Measurements from ENCODE around the gene VSNL1. TPM values are rescaled to one million over a fixed set of nuclear protein-coding genes. Genes with fewer than 3 reads are reported as not detected.
"Not testable (repeated sequence)": the region's sequence is repeated elsewhere in the genome, so short reads cannot be mapped to it uniquely, and the experiment has no call there.

The VSNL1 gene
- polyA plus RNA-seq, 1 of the 3 experiments (the other 2 are of a cell fraction) = 1.3 TPM

DNA sequence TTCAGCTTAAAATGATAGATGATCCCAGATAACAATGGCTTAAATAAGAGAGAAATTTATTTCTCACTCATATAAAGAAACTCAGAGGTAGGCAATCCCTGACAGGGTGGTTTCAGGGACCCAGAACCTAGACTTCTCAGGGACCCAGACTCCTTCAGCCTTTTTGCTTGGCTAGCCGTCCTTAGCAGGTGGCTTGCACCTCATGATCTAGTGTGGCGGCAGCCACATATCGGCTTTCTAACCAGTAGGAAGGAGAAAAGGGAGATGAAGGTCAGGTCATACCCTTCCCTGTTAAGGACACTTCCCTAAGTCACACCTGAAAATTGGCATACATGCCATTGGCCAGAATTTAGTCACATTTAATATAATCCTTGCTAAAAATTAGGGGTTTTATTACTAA is 18.4 kb downstream of the VSNL1 start:
- H3K27me3 ChIP-seq (ENCODE audit: insufficient read depth) = no peaks in the 10 kb centered on the region
- DNase-seq = no peak
- H4K20me1 ChIP-seq (ENCODE audit: insufficient read depth) = no peaks in the 10 kb centered on the region
- CTCF ChIA-PET = interaction anchor here (2.5 kb wide), 1 partner anchor 11 kb away, joined by 10 read pairs; no protein-coding TSS in a partner anchor
- WGBS (ENCODE audit: low lambda C conversion rate) = 97% methylated on average over 3 of the region's 3 CpGs
- no peak overlapping the region for H3K9ac ChIP-seq
- H3K9me2 ChIP-seq = no peaks in the 10 kb centered on the region
- H3K79me2 ChIP-seq (ENCODE audit: insufficient read depth) = no peaks in the 10 kb centered on the region
- POLR2A ChIA-PET = interaction anchor here (1.3 kb wide), 1 partner anchor 19 kb away, joined by 4 read pairs; the partner anchor contains the start of gene VSNL1
- no peaks in the 10 kb centered on the region for H3K9me3 ChIP-seq
- H3K4me1 ChIP-seq (ENCODE audit: control insufficient read depth in 1 of 2, insufficient read depth in 2 of 2, low read depth in 1 of 2, low read length in 1 of 2) = no peaks in the 10 kb centered on the region
- TF ChIP-seq TEAD4 (IDR thresholded peaks at IDR 0.05; ENCODE audit: borderline replicate concordance, insufficient read depth) (no peak), RFX5 (IDR thresholded peaks at IDR 0.05; ENCODE audit: low read length) (no peak), MXI1 (IDR thresholded peaks at IDR 0.05; ENCODE audit: low read depth, low read length) (no peak), SMC3 (IDR thresholded peaks at IDR 0.05; ENCODE audit: low read depth, low read length) (no peak), TAF1 (IDR thresholded peaks at IDR 0.05; ENCODE audit: borderline replicate concordance, low read depth, low read length) (no peak), IRF3 (IDR thresholded peaks at IDR 0.05; ENCODE audit: low read depth, low read length) (no peak), POLR2AphosphoS5 (IDR thresholded peaks at IDR 0.05; ENCODE audit: low read depth, low read length) (no peak), FOXJ3 (CRISPR knock-in tag; IDR thresholded peaks at IDR 0.05) (no peak), MEF2A (IDR thresholded peaks at IDR 0.05; ENCODE audit: borderline replicate concordance, low read depth) (no peak), SIN3A (IDR thresholded peaks at IDR 0.05; ENCODE audit: borderline replicate concordance, low read depth, low read length) (no peak)
- TF ChIP-seq, protein P1, sequence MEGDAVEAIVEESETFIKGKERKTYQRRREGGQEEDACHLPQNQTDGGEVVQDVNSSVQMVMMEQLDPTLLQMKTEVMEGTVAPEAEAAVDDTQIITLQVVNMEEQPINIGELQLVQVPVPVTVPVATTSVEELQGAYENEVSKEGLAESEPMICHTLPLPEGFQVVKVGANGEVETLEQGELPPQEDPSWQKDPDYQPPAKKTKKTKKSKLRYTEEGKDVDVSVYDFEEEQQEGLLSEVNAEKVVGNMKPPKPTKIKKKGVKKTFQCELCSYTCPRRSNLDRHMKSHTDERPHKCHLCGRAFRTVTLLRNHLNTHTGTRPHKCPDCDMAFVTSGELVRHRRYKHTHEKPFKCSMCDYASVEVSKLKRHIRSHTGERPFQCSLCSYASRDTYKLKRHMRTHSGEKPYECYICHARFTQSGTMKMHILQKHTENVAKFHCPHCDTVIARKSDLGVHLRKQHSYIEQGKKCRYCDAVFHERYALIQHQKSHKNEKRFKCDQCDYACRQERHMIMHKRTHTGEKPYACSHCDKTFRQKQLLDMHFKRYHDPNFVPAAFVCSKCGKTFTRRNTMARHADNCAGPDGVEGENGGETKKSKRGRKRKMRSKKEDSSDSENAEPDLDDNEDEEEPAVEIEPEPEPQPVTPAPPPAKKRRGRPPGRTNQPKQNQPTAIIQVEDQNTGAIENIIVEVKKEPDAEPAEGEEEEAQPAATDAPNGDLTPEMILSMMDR (IDR thresholded peaks at IDR 0.05) = no peak
- H3F3A ChIP-seq (replicated peaks; ENCODE audit: insufficient read depth) = no peaks in the 10 kb centered on the region
- H3K36me3 ChIP-seq (replicated peaks in 1 of 2; ENCODE audit: control insufficient read depth in 1 of 2, insufficient read depth in 2 of 2, low read length in 1 of 2) = no peaks in the 10 kb centered on the region
- no peak overlapping the region for H2AFZ ChIP-seq (ENCODE audit: low read depth)
- no peak overlapping the region for H3K27ac ChIP-seq (ENCODE audit: low read depth in 2 of 2, low read length in 1 of 2)
- no peak overlapping the region for H3K4me2 ChIP-seq
- H3K4me3 ChIP-seq (ENCODE audit: low read depth in 2 of 2, low read length in 1 of 2) = no peak overlapping the region

- H3K9ac ChIP-seq; H3K4me3 ChIP-seq (ENCODE audit: low read depth in 2 of 2, low read length in 1 of 2); H3K4me2 ChIP-seq; H4K20me1 ChIP-seq (ENCODE audit: insufficient read depth); DNase-seq; H3K27ac ChIP-seq (ENCODE audit: low read depth in 2 of 2, low read length in 1 of 2); H3K36me3 ChIP-seq (replicated peaks in 1 of 2; ENCODE audit: control insufficient read depth in 1 of 2, insufficient read depth in 2 of 2, low read length in 1 of 2); H3K9me3 ChIP-seq; H3K4me1 ChIP-seq (ENCODE audit: control insufficient read depth in 1 of 2, insufficient read depth in 2 of 2, low read depth in 1 of 2, low read length in 1 of 2); H2AFZ ChIP-seq (ENCODE audit: low read depth); H3K79me2 ChIP-seq (ENCODE audit: insufficient read depth); H3K9me2 ChIP-seq; H3F3A ChIP-seq (replicated peaks; ENCODE audit: insufficient read depth); POLR2A ChIA-PET; H3K27me3 ChIP-seq (ENCODE audit: insufficient read depth); CTCF ChIA-PET: not testable (repeated sequence)
- WGBS (ENCODE audit: low lambda C conversion rate) = 61% methylated on average over 3 of the region's 3 CpGs
Observed at GRCh38 chr2:17565726-17566125, 25.2 kb downstream of the VSNL1 start.

All from SK-N-SH (cell line).